Measurements from ENCODE around the gene SEC14L5.

DNA sequence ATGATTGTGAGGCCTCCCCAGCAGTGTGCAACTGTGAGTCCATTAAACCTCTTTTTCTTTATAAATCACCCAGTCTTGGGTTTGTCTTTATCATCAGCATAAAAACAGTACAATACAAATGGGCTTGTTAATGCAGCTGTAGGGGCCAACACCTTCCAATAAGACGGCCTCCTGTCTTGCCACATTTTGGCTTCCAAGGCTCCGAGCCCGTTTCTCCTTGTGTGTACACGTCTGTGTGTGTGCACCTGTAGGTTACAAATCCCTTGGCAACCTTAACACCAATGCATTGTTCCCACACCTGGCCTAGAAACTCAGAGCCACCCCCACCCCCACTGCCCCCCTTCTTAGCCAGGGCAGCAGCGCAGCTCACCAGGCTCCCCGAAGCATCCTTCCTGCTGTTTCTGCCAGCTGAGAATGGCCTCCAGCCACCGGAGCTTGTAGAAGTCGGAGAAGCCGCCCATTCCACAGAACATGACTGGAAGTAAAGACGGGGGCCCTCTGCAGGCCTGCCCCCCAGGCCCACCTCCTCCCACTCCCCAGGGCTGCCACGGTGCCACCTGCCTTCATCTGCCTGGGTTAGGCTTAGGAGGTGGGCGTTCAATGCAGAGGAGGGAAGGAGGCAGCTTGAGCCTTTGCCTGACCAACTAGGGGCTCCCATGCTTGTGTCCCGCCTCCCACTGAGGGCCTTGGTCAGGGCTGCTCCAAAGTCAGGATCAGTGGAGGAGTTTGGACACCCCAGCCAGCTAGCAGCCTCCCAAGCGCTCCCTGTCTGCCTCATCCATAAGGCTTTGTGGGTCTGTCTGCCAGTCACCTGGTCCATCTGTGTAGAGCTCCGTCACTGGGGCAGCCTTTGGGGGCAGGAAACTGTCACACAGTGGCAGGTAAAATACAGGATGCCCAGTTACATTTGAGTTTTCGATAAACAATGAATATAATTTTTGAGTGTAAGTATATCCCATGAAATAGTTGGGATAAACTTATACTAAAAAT lies 97.0 kb downstream of the SEC14L5 start:
- TF ChIP-seq, protein P1, sequence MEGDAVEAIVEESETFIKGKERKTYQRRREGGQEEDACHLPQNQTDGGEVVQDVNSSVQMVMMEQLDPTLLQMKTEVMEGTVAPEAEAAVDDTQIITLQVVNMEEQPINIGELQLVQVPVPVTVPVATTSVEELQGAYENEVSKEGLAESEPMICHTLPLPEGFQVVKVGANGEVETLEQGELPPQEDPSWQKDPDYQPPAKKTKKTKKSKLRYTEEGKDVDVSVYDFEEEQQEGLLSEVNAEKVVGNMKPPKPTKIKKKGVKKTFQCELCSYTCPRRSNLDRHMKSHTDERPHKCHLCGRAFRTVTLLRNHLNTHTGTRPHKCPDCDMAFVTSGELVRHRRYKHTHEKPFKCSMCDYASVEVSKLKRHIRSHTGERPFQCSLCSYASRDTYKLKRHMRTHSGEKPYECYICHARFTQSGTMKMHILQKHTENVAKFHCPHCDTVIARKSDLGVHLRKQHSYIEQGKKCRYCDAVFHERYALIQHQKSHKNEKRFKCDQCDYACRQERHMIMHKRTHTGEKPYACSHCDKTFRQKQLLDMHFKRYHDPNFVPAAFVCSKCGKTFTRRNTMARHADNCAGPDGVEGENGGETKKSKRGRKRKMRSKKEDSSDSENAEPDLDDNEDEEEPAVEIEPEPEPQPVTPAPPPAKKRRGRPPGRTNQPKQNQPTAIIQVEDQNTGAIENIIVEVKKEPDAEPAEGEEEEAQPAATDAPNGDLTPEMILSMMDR (IDR thresholded peaks at IDR 0.05; ENCODE audit: low read depth, low read length): no peak
- TF ChIP-seq, protein P2, sequence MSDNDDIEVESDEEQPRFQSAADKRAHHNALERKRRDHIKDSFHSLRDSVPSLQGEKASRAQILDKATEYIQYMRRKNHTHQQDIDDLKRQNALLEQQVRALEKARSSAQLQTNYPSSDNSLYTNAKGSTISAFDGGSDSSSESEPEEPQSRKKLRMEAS (IDR thresholded peaks at IDR 0.05; ENCODE audit: low read depth, low read length): no peak
- no peak for TF ChIP-seq POLR2A (IDR thresholded peaks at IDR 0.05; ENCODE audit: extremely low read depth, insufficient read length)

Data from NB4 (cell line).